DOHH2 (cell line): Measurements from ENCODE around the gene PIWIL4.

Experiments
- EZH2phosphoT487 ChIP-seq: fragments of 200-600 bp; sonication (generic); IDR thresholded peaks from 2 replicates; pipeline ENCODE4 v1.6.1; 2017; ENCODE audit warnings: borderline replicate concordance, mild to moderate bottlenecking, antibody characterized with exemption, low read length, moderate library complexity, mixed read lengths
- TF ChIP-seq, protein P1 (sequence below): fragments of 200-600 bp; sonication (generic); IDR thresholded peaks from one replicate; pipeline ENCODE4 v1.5.1; 2014; ENCODE audit warnings: antibody characterized with exemption, mild to moderate bottlenecking, low read depth, low read length; ENCODE audit not compliant: poor library complexity, severe bottlenecking

DNA sequence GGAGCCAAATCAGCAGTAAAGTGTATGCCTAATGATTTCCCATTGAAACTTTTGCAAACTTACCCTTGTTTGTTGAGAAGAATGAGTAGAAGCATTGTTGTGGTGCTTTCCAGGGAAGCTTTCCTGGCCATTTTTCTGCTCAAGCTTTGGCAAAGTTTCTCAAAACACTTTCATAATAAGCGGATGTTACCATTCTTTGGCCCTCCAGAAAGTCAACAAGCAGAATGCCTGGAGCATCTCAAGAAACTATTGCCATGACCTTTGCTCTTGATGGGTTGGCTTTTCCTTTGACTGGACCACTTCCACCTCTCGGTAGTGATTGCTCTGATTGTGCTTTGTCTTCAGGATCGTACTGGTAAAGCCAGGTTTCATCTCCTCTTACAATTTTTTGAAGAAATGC is 10.7 kb downstream of the PIWIL4 start:
- TF ChIP-seq, protein P1, sequence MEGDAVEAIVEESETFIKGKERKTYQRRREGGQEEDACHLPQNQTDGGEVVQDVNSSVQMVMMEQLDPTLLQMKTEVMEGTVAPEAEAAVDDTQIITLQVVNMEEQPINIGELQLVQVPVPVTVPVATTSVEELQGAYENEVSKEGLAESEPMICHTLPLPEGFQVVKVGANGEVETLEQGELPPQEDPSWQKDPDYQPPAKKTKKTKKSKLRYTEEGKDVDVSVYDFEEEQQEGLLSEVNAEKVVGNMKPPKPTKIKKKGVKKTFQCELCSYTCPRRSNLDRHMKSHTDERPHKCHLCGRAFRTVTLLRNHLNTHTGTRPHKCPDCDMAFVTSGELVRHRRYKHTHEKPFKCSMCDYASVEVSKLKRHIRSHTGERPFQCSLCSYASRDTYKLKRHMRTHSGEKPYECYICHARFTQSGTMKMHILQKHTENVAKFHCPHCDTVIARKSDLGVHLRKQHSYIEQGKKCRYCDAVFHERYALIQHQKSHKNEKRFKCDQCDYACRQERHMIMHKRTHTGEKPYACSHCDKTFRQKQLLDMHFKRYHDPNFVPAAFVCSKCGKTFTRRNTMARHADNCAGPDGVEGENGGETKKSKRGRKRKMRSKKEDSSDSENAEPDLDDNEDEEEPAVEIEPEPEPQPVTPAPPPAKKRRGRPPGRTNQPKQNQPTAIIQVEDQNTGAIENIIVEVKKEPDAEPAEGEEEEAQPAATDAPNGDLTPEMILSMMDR = no peak
- no peak for TF ChIP-seq EZH2phosphoT487
